SH-SY5Y (cell line): ENCODE measurements around the gene LRRC4B.

ENCODE experiments used
- GATA2 ChIP-seq: IDR thresholded peaks from 2 replicates; pipeline ENCODE4 v1.6.1; 2011; ENCODE audit warnings: mild to moderate bottlenecking, low read depth, low read length
- GATA3 ChIP-seq: IDR thresholded peaks from 2 replicates; pipeline ENCODE4 v1.6.1; 2011; ENCODE audit warnings: low read depth, mild to moderate bottlenecking, low read length, moderate library complexity

DNA sequence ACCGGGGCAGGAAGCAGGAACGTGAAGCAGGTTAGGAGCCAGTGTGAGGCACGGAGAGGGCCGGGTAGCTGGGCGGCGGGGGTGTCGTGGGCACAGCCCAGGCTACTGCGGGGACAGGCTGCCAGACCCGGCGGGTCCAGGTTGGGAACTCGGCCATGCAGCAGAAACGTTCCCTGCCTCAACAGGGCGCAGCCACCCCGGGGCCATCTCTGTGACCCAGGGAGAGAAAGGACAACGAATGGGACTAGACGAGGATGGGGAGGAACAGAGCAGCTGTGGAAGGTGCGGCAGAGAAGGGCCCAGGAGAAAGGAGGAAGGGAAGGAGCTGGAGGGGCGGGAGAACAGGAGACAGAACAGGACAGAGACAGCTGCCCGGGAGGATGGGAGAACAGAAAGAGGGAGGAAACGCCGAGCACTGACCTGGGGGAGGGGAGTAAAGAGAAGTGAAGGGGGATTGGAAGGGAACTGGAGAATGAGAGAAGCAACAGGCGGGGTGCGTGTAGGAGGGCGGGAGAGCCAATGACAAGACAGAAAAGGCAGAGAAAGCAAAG, 78.7 kb downstream of the LRRC4B start:
- TF ChIP-seq GATA3 (no peak), GATA2 (no peak)
